Skeletal muscle satellite cell (primary cell): ENCODE results near the gene PTPRT. TPM values are rescaled to one million over a fixed set of nuclear protein-coding genes. Genes with fewer than 3 reads are reported as not detected.

Experiments
- H3K27me3 ChIP-seq: 2 replicates; pipeline ENCODE4 v1.7.0; 2013; ENCODE audit warnings: low read length; ENCODE audit not compliant: control insufficient read depth, insufficient read depth
- H3K36me3 ChIP-seq: 2 replicates; pipeline ENCODE4 v1.7.0; 2013; ENCODE audit warnings: mild to moderate bottlenecking, control low read depth, low read length; ENCODE audit not compliant: insufficient read depth
- H3K4me1 ChIP-seq: 2 replicates; pipeline ENCODE4 v1.7.0; 2013; ENCODE audit warnings: low read length; ENCODE audit not compliant: control insufficient read depth, insufficient read depth
- H3K4me2 ChIP-seq: 2 replicates; pipeline ENCODE4 v1.7.0; 2013; ENCODE audit warnings: mild to moderate bottlenecking, low read length
- H3K4me3 ChIP-seq: 2 replicates; pipeline ENCODE4 v1.7.0; 2013; ENCODE audit warnings: low read length
- H3K9ac ChIP-seq: 2 replicates; pipeline ENCODE4 v1.7.0; 2013; ENCODE audit warnings: mild to moderate bottlenecking, low read depth, low read length, moderate library complexity
- H3K9me3 ChIP-seq: replicated peaks from 2 replicates; pipeline ENCODE4 v1.7.0; 2013; ENCODE audit warnings: mild to moderate bottlenecking, control low read depth, low read length
- total RNA-seq: library from RNA; depleted of rRNA; stranded (reverse); fragments of >200 nt; gene quantifications from 2 replicates; pipeline ENCODE4 v1.2.3, GENCODE V29; 2012; rRNA removed

Gene PTPRT
- total RNA-seq = not detected in 2 replicates

GRCh38 chr20:43189554-43190331 is at the start of gene PTPRT:
Gene PTPRT (minus strand): TSS chr20:43189906. CDS start chr20:43189733, 173 bp downstream.
- H3K36me3 ChIP-seq = no peaks in the 10 kb centered on the region
- H3K4me3 ChIP-seq = no peak within 1 kb of the TSS
- H3K9me3 ChIP-seq = no peaks in the 10 kb centered on the region
- H3K9ac ChIP-seq = no peak within 1 kb of the TSS
- H3K4me1 ChIP-seq = no peaks in the 10 kb centered on the region
- no peak within 1 kb of the TSS for H3K4me2 ChIP-seq
- peaks cover 27% of the 10 kb centered on the region for H3K27me3 ChIP-seq

GRCh38 chr20:43238833-43239232 is 49.1 kb upstream of the PTPRT start:
- peaks cover 4% of the 10 kb centered on the region for H3K9me3 ChIP-seq
- H3K27me3 ChIP-seq = no peaks in the 10 kb centered on the region
- no peaks in the 10 kb centered on the region for H3K36me3 ChIP-seq
- H3K9ac ChIP-seq = no peak overlapping the region
- no peaks in the 10 kb centered on the region for H3K4me1 ChIP-seq
- H3K4me2 ChIP-seq = no peak overlapping the region
- no peak overlapping the region for H3K4me3 ChIP-seq

- H3K4me2 ChIP-seq = no peak overlapping the region
- H3K4me3 ChIP-seq = no peak overlapping the region
- H3K9me3 ChIP-seq = peaks cover 4% of the 10 kb centered on the region
- no peaks in the 10 kb centered on the region for H3K27me3 ChIP-seq
- no peaks in the 10 kb centered on the region for H3K36me3 ChIP-seq
- H3K4me1 ChIP-seq = no peaks in the 10 kb centered on the region
- H3K9ac ChIP-seq = no peak overlapping the region
Measured at GRCh38 chr20:43238266-43238665, 48.6 kb upstream of the PTPRT start.

- Histone ChIP-seq H3K9me3 (peaks cover 4% of the 10 kb centered on the region), H3K4me2 (no peak overlapping the region), H3K4me1 (no peaks in the 10 kb centered on the region), H3K27me3 (no peaks in the 10 kb centered on the region), H3K4me3 (no peak overlapping the region), H3K36me3 (no peaks in the 10 kb centered on the region), H3K9ac (no peak overlapping the region)
Measured at GRCh38 chr20:43237651-43238168, 48.0 kb upstream of the PTPRT start.

GRCh38 chr20:43235998-43236397 is 46.3 kb upstream of the PTPRT start:
- Histone ChIP-seq H3K36me3 (no peaks in the 10 kb centered on the region), H3K4me2 (no peak overlapping the region), H3K4me3 (no peak overlapping the region), H3K9ac (no peak overlapping the region), H3K9me3 (peaks cover 4% of the 10 kb centered on the region), H3K27me3 (no peaks in the 10 kb centered on the region), H3K4me1 (no peaks in the 10 kb centered on the region)

DNA sequence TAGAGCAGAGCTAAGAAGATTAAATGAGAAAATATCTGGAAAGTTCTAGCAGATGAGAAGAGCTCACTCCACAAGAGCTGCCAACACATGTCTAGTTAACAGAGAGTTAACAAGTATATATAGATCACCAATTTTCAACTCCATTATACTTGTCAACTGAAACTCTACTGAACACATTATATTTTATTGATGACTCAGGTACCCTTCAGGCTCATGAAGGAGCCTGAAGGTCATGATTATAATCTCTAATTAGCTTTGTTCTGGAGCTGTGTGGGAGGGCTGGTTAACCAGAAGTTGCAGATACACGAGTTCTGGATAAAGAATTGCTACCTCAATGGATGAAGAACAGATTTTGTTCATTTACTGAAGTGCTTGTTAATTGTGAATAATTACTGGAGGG is 42.1 kb upstream of the PTPRT start:
- Histone ChIP-seq H3K36me3 (no peaks in the 10 kb centered on the region), H3K9ac (no peak overlapping the region), H3K4me2 (no peak overlapping the region), H3K4me1 (no peaks in the 10 kb centered on the region), H3K27me3 (no peaks in the 10 kb centered on the region), H3K9me3 (no peaks in the 10 kb centered on the region), H3K4me3 (no peak overlapping the region)

DNA sequence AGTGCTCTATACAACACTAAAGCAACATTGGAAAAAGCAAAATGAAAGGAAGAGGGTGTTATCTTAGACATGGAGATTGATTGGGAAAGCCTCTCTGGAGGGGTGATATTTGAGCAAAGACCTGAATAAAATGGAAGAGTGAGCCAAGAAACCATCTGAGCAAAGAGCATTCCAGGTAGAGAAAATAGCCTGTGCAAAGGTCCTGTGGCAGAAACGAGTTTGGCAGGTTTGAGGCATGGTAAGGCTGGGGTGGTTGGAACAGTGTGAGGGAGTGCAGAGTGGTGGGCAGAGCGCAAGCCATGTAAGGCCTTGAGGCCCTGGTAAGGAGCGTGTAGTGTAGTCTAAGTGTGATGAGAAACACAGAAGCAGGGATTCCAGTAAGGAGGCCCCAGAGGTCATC is 40.0 kb upstream of the PTPRT start:
- Histone ChIP-seq H3K27me3 (no peaks in the 10 kb centered on the region), H3K9me3 (no peaks in the 10 kb centered on the region), H3K4me2 (no peak overlapping the region), H3K9ac (no peak overlapping the region), H3K36me3 (no peaks in the 10 kb centered on the region), H3K4me1 (no peaks in the 10 kb centered on the region), H3K4me3 (no peak overlapping the region)

GRCh38 chr20:43220612-43221011 is 30.9 kb upstream of the PTPRT start:
- no peaks in the 10 kb centered on the region for H3K9me3 ChIP-seq
- H3K9ac ChIP-seq = no peak overlapping the region
- no peaks in the 10 kb centered on the region for H3K36me3 ChIP-seq
- no peaks in the 10 kb centered on the region for H3K27me3 ChIP-seq
- no peak overlapping the region for H3K4me3 ChIP-seq
- no peak overlapping the region for H3K4me2 ChIP-seq
- no peaks in the 10 kb centered on the region for H3K4me1 ChIP-seq

DNA sequence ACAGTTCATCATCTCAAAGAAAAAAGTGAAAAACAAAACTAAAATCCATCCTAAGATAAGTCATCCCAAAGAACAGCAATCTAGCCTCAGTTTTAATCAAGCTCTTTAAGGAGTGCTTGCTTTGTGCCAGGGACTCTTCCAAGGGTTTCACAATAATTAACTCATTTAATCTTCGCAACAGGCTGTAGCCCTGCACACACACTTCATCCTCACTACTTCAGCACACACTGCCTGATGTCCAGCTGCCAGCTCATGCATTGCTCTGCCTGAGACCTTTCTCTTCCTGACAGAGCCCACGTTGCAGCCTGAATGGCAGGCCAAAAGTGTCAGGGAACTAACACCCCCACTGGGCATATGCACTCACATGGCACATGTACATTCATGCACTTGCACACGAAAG is 21.2 kb upstream of the PTPRT start:
- no peaks in the 10 kb centered on the region for H3K4me1 ChIP-seq
- no peak overlapping the region for H3K4me3 ChIP-seq
- no peak overlapping the region for H3K4me2 ChIP-seq
- H3K9me3 ChIP-seq = peaks cover 8% of the 10 kb centered on the region
- no peak overlapping the region for H3K9ac ChIP-seq
- no peaks in the 10 kb centered on the region for H3K36me3 ChIP-seq
- H3K27me3 ChIP-seq = no peaks in the 10 kb centered on the region

GRCh38 chr20:43209831-43210230 is 20.1 kb upstream of the PTPRT start:
- Histone ChIP-seq H3K27me3 (no peaks in the 10 kb centered on the region), H3K4me1 (no peaks in the 10 kb centered on the region), H3K9me3 (peaks cover 8% of the 10 kb centered on the region), H3K36me3 (no peaks in the 10 kb centered on the region), H3K4me3 (no peak overlapping the region), H3K9ac (no peak overlapping the region), H3K4me2 (no peak overlapping the region)

DNA sequence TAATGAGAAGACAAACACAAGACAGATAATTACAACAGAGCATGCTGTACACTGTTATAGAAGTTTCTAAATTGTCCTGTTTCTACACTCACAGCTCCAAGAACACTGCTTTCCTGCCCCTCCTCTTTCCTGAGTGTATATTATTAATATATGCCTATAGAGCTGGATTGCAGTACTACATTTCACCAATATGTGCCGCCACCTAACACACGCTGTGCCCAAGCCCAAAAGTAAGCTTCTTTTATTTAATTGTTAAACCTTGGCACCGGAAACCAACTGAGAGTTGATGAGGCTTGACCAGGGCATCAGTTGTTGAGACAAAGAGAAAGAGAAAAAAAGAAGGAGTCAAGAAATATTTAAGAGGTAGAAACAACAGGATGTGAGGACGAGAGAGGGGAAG is 16.0 kb upstream of the PTPRT start:
- peaks cover 3% of the 10 kb centered on the region for H3K9me3 ChIP-seq
- no peaks in the 10 kb centered on the region for H3K36me3 ChIP-seq
- no peak overlapping the region for H3K9ac ChIP-seq
- no peaks in the 10 kb centered on the region for H3K4me1 ChIP-seq
- no peak overlapping the region for H3K4me2 ChIP-seq
- H3K4me3 ChIP-seq = no peak overlapping the region
- no peaks in the 10 kb centered on the region for H3K27me3 ChIP-seq

DNA sequence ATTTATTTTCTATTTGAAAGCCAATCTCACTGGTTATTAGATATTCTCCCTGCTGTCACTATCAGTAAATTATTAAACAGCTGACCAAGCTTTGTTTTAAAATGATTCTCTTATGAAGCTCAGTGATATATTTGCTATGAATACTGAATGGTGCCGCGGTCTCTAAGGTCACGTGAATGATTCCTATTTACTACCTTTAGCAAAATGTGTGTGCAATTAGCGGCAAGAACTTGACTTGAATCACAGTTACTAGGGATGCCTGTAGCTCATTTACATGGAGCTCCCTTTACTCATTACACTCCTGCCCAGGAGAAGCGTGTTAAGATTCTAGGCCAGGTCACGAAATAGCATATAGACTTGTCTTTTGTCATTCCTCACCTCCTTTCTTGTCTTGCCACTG is 12.4 kb upstream of the PTPRT start:
- H3K9me3 ChIP-seq = no peaks in the 10 kb centered on the region
- no peaks in the 10 kb centered on the region for H3K4me1 ChIP-seq
- H3K4me3 ChIP-seq = no peak overlapping the region
- no peak overlapping the region for H3K9ac ChIP-seq
- H3K4me2 ChIP-seq = no peak overlapping the region
- H3K27me3 ChIP-seq = no peaks in the 10 kb centered on the region
- no peaks in the 10 kb centered on the region for H3K36me3 ChIP-seq
